ENCODE results near the gene PRKCQ. TPM values are rescaled to one million over a fixed set of nuclear protein-coding genes. Genes with fewer than 3 reads are reported as not detected.

Gene PRKCQ
- total RNA-seq, 1 experiment from 2014 or later, result 12.1 TPM

DNA sequence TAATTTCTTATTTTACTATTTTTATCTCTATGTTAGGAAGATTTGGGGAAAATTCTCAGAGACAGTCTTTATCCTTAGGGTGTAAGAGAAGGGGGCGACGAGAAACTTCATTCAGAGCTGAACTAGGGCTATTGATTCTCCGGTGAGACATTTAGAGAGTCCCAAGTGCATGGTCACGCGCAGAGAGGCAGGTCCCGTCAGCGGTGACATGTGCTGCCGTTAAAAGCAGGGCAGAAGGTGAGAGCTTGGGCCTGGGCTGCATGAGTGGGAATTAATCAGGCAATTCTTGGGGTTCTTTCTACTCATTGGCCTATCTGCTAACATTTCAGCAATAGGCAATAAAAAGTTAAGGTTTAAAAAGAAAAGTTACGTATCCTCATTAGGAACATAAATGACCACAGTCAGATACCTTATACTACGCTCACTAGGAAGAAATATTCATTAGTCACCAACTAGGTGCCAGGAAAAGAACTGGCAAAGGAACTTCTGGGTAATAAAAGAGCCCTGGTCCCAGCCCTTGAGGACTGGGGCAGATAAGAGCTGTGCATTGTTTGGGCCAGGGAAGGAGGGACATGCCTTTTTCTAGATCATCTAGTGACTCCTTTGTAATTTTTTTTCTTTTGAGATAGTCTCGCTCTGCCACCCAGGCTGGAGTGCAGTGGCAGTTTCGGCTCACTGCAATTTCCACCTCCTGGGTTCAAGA lies 21.2 kb downstream of the PRKCQ start:
- no peaks in the 10 kb centered on the region for H3K9me3 Mint-ChIP-seq
- H3K23me2 ChIP-seq (ENCODE audit: insufficient read length, low read depth, low read length, poor library complexity, severe bottlenecking), result no peaks in the 10 kb centered on the region
- TF ChIP-seq, protein P1, sequence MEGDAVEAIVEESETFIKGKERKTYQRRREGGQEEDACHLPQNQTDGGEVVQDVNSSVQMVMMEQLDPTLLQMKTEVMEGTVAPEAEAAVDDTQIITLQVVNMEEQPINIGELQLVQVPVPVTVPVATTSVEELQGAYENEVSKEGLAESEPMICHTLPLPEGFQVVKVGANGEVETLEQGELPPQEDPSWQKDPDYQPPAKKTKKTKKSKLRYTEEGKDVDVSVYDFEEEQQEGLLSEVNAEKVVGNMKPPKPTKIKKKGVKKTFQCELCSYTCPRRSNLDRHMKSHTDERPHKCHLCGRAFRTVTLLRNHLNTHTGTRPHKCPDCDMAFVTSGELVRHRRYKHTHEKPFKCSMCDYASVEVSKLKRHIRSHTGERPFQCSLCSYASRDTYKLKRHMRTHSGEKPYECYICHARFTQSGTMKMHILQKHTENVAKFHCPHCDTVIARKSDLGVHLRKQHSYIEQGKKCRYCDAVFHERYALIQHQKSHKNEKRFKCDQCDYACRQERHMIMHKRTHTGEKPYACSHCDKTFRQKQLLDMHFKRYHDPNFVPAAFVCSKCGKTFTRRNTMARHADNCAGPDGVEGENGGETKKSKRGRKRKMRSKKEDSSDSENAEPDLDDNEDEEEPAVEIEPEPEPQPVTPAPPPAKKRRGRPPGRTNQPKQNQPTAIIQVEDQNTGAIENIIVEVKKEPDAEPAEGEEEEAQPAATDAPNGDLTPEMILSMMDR (conservative IDR thresholded peaks at IDR 0.05), result no peak
- no peak overlapping the region for H4K8ac ChIP-seq (replicated peaks; ENCODE audit: insufficient read length, low read depth, low read length)
- no peak overlapping the region for H3K18ac ChIP-seq (ENCODE audit: insufficient read length, low read depth, low read length)
- H4K91ac ChIP-seq (ENCODE audit: insufficient read length, low read depth, low read length), result no peak overlapping the region
- peaks cover 21 to 26% of the 10 kb centered on the region in 2 experiments for H3K4me1 Mint-ChIP-seq
- peaks cover 2% of the 10 kb centered on the region for H3K79me1 ChIP-seq (ENCODE audit: insufficient read depth, low read depth, low read length, poor library complexity, severe bottlenecking)
- no peak for DNase-seq
- no peak overlapping the region for H4K5ac ChIP-seq (ENCODE audit: insufficient read length, low read depth, low read length)
- H3K79me2 ChIP-seq (ENCODE audit: insufficient read depth, low read length), result peaks cover 2% of the 10 kb centered on the region; the same call in 1 of the 2 replicates
- no peak overlapping the region for H2BK20ac ChIP-seq (ENCODE audit: low read depth, low read length, poor library complexity, severe bottlenecking)
- no peak overlapping the region; a peak in 1 of 7 replicates for H3K27ac Mint-ChIP-seq
- no peak overlapping the region for H2AK5ac ChIP-seq (ENCODE audit: insufficient read length, low read length)
- WGBS (ENCODE audit: extremely low coverage, insufficient read length, low lambda C conversion rate), result no CpG with 5 or more reads among the region's 12 CpGs
- no peak overlapping the region for H2BK120ac ChIP-seq (ENCODE audit: low read depth, low read length, poor library complexity, severe bottlenecking)
- H3K4me2 ChIP-seq (ENCODE audit: insufficient read depth, insufficient read length, low read length), result no peak overlapping the region
- H3K23ac ChIP-seq (ENCODE audit: insufficient read length, low read depth, low read length), result no peak overlapping the region
- H3K27ac ChIP-seq (ENCODE audit: insufficient read length, low read depth, low read length), result no peak overlapping the region
- H3K4ac ChIP-seq (ENCODE audit: low read depth, low read length), result no peak overlapping the region
- no peaks in the 10 kb centered on the region; a peak in 1 of 7 replicates for H3K36me3 Mint-ChIP-seq (ENCODE audit: insufficient read depth in 1 of 3, low read depth in 3 of 3)
- no peak overlapping the region for H2BK5ac ChIP-seq (ENCODE audit: insufficient read length, low read length)
- H3K9ac ChIP-seq (ENCODE audit: extremely low read depth, insufficient read length, low read length), result no peak overlapping the region
- no peak overlapping the region for H3K56ac ChIP-seq (ENCODE audit: insufficient read length, low read depth, low read length)
- H4K20me1 ChIP-seq (ENCODE audit: control insufficient read depth, insufficient read depth, insufficient read length), result no peaks in the 10 kb centered on the region
- no peaks in the 10 kb centered on the region for H3K9me3 ChIP-seq (ENCODE audit: control insufficient read depth, low read depth, low read length)
- no peak overlapping the region for H3T11ph ChIP-seq (ENCODE audit: low read length)
- H3K27me3 Mint-ChIP-seq (ENCODE audit: low read depth), result no peaks in the 10 kb centered on the region
- peaks cover 6% of the 10 kb centered on the region; the same call in 1 of the 2 replicates for H3K4me1 ChIP-seq (ENCODE audit: insufficient read depth, low read length)
- no peak overlapping the region for H2BK12ac ChIP-seq (ENCODE audit: insufficient read length, low read depth, low read length)
- no peaks in the 10 kb centered on the region for H3K27me3 ChIP-seq (ENCODE audit: insufficient read depth, low read length)
- H2BK15ac ChIP-seq (ENCODE audit: low read depth, low read length), result no peak overlapping the region
- no peak overlapping the region for H3K4me3 Mint-ChIP-seq
- H2AFZ ChIP-seq (ENCODE audit: low read length), result no peak overlapping the region
- no peak overlapping the region for H3K14ac ChIP-seq (ENCODE audit: insufficient read depth, low read length)
